Measurements from ENCODE around the gene CPED1. TPM values are rescaled to one million over a fixed set of nuclear protein-coding genes. Genes with fewer than 3 reads are reported as not detected.

Gene CPED1
- total RNA-seq, 2 donors from 2014 or later: not detected

- H3K9me3 Mint-ChIP-seq: no peaks in the 10 kb centered on the region
- DNase-seq (ENCODE audit: low spot score in 2 of 2) (no peak), ATAC-seq (no peak)
- no peak overlapping the region for H3K27ac Mint-ChIP-seq
- H3K36me3 Mint-ChIP-seq: no peaks in the 10 kb centered on the region
Measured at GRCh38 chr7:121038717-121039509, 50.4 kb downstream of the CPED1 start.

- no peaks in the 10 kb centered on the region for H3K36me3 Mint-ChIP-seq
- no peak overlapping the region for H3K27ac Mint-ChIP-seq
- no peak for ATAC-seq
Measured at GRCh38 chr7:121039510-121039822, 51.0 kb downstream of the CPED1 start.

GRCh38 chr7:121039994-121040393 lies 51.5 kb downstream of the CPED1 start:
- ATAC-seq (no peak), DNase-seq (ENCODE audit: low spot score in 2 of 2) (no peak)
- no peaks in the 10 kb centered on the region for H3K9me3 Mint-ChIP-seq
- no peak overlapping the region for H3K27ac Mint-ChIP-seq
- H3K36me3 Mint-ChIP-seq: no peaks in the 10 kb centered on the region

More at GRCh38 chr7:121039510-121039822, 51.0 kb downstream of the CPED1 start:
- DNase-seq (ENCODE audit: low spot score in 2 of 2): no peak
- no peaks in the 10 kb centered on the region for H3K9me3 Mint-ChIP-seq

GRCh38 chr7:121041516-121042148 lies 53.1 kb downstream of the CPED1 start:
- Mint-ChIP-seq H3K36me3 (no peaks in the 10 kb centered on the region), H3K9me3 (no peaks in the 10 kb centered on the region), H3K27ac (no peak overlapping the region)
- DNase-seq (ENCODE audit: low spot score in 2 of 2) (no peak), ATAC-seq (no peak)

- Mint-ChIP-seq H3K27ac (no peak overlapping the region), H3K36me3 (no peaks in the 10 kb centered on the region), H3K9me3 (no peaks in the 10 kb centered on the region)
- DNase-seq (ENCODE audit: low spot score in 2 of 2) (no peak), ATAC-seq (no peak)
Measured at GRCh38 chr7:121042195-121042594, 53.7 kb downstream of the CPED1 start.

- Mint-ChIP-seq H3K36me3 (no peaks in the 10 kb centered on the region), H3K27ac (no peak overlapping the region), H3K9me3 (peaks cover 0 to under 1% of the 10 kb centered on the region in 2 donors)
- ATAC-seq (no peak), DNase-seq (ENCODE audit: low spot score in 2 of 2) (no peak)
Measured at GRCh38 chr7:121042899-121043298, 54.4 kb downstream of the CPED1 start.

- peaks cover 0 to 3% of the 10 kb centered on the region in 2 donors for H3K9me3 Mint-ChIP-seq
- no peaks in the 10 kb centered on the region for H3K36me3 Mint-ChIP-seq
- DNase-seq (ENCODE audit: low spot score in 2 of 2) (no peak), ATAC-seq (no peak)
- H3K27ac Mint-ChIP-seq: no peak overlapping the region
Measured at GRCh38 chr7:121043314-121044234, 55.1 kb downstream of the CPED1 start.

GRCh38 chr7:121045090-121045489 lies 56.6 kb downstream of the CPED1 start:
- peaks cover 0 to 3% of the 10 kb centered on the region in 2 donors for H3K9me3 Mint-ChIP-seq
- H3K27ac Mint-ChIP-seq: no peak overlapping the region
- DNase-seq (ENCODE audit: low spot score in 2 of 2): no peak
- no peaks in the 10 kb centered on the region for H3K36me3 Mint-ChIP-seq
- no peak for ATAC-seq

GRCh38 chr7:121046009-121046408 lies 57.5 kb downstream of the CPED1 start:
- ATAC-seq (no peak), DNase-seq (ENCODE audit: low spot score in 2 of 2) (no peak)
- no peak overlapping the region for H3K27ac Mint-ChIP-seq
- no peaks in the 10 kb centered on the region for H3K36me3 Mint-ChIP-seq
- H3K9me3 Mint-ChIP-seq: peaks cover 0 to 3% of the 10 kb centered on the region in 2 donors

- H3K9me3 Mint-ChIP-seq: peaks cover 0 to 3% of the 10 kb centered on the region in 2 donors
- no peaks in the 10 kb centered on the region for H3K36me3 Mint-ChIP-seq
- DNase-seq (ENCODE audit: low spot score in 2 of 2) (no peak), ATAC-seq (no peak)
- no peak overlapping the region for H3K27ac Mint-ChIP-seq
Measured at GRCh38 chr7:121046893-121047468, 58.5 kb downstream of the CPED1 start.

- Mint-ChIP-seq H3K36me3 (no peaks in the 10 kb centered on the region), H3K9me3 (peaks cover 0 to 3% of the 10 kb centered on the region in 2 donors), H3K27ac (no peak overlapping the region)
- ATAC-seq (no peak), DNase-seq (ENCODE audit: low spot score in 2 of 2) (no peak)
Measured at GRCh38 chr7:121048195-121048594, 59.7 kb downstream of the CPED1 start.

GRCh38 chr7:121049028-121049791 lies 60.7 kb downstream of the CPED1 start:
- no peak for ATAC-seq
- no peak for DNase-seq (ENCODE audit: low spot score in 2 of 2)
- Mint-ChIP-seq H3K27ac (no peak overlapping the region), H3K36me3 (no peaks in the 10 kb centered on the region), H3K9me3 (peaks cover 0 to 3% of the 10 kb centered on the region in 2 donors)

- ATAC-seq (no peak), DNase-seq (ENCODE audit: low spot score in 2 of 2) (no peak)
- Mint-ChIP-seq H3K36me3 (no peaks in the 10 kb centered on the region), H3K27ac (no peak overlapping the region), H3K9me3 (peaks cover 0 to 3% of the 10 kb centered on the region in 2 donors)
Measured at GRCh38 chr7:121049897-121050296, 61.4 kb downstream of the CPED1 start.

- Mint-ChIP-seq H3K27ac (no peak overlapping the region), H3K9me3 (no peaks in the 10 kb centered on the region), H3K36me3 (no peaks in the 10 kb centered on the region)
- ATAC-seq: no peak
- no peak for DNase-seq (ENCODE audit: low spot score in 2 of 2)
Measured at GRCh38 chr7:121053219-121053618, 64.7 kb downstream of the CPED1 start.

GRCh38 chr7:121054925-121055324 lies 66.4 kb downstream of the CPED1 start:
- no peaks in the 10 kb centered on the region for H3K9me3 Mint-ChIP-seq
- no peaks in the 10 kb centered on the region for H3K36me3 Mint-ChIP-seq
- no peak for ATAC-seq
- no peak overlapping the region for H3K27ac Mint-ChIP-seq
- DNase-seq (ENCODE audit: low spot score in 2 of 2): no peak

GRCh38 chr7:121057878-121058277 lies 69.4 kb downstream of the CPED1 start:
- no peak for DNase-seq (ENCODE audit: low spot score in 2 of 2)
- H3K36me3 Mint-ChIP-seq: no peaks in the 10 kb centered on the region
- ATAC-seq: no peak
- H3K9me3 Mint-ChIP-seq: no peaks in the 10 kb centered on the region
- no peak overlapping the region for H3K27ac Mint-ChIP-seq

Data from activated naive CD4-positive, alpha-beta T cell treated with anti-CD3 and anti-CD28 coated beads, Interleukin-2, amount 50 U/mL, for 72 hours (primary cell).